Stimulated activated CD4-positive, alpha-beta T cell treated with anti-CD3 and anti-CD28 coated beads, Interleukin-4, amount 100 ng/mL, for 1 hour (primary cell): Measurements from ENCODE around the gene ZNF254.
"Not testable (repeated sequence)": the region's sequence is repeated elsewhere in the genome, so short reads cannot be mapped to it uniquely, and the experiment has no call there.

Source experiments
- DNase-seq: peaks from one replicate; pipeline ENCODE4 v3.0.0-alpha.2; 2020

The ZNF254 gene

GRCh38 chr19:24073807-24074206, 13.2 kb upstream of the ZNF254 start:
- DNase-seq: no peak

DNA sequence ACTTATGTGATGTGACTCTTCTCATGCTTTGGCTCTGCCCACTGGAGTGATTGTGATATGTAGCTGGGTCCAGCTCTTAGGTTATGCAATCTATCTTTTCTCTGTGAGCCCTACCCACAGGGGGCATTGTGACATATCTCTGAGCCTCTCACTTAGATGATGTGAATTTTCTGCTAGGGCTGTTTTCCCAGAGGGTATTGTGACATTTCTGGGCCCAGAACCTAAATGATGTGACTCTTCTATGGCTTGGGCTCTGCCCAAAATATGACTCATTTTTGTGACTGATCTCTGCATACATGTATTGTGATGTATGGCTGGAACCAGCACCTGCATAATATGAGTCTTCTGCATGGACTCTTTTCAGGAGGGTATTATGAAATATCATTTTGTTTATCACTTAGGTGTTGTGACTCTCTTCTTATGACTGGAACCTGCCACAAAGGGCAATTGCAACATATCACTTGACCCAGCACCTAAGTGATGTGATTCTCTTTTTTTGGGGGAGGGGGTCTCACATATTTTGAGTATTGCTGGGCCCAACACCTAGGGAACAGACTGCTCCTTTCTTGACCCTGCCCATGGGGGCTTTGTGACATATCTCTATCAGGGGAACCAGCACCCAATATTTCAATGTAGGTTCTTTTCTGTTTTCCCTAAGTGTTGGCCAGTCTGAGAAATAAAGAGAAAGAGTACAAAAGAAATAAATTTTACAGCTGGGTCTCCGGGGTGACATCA, 12.1 kb upstream of the ZNF254 start:
- DNase-seq: no peak

GRCh38 chr19:24075530-24075929, 11.5 kb upstream of the ZNF254 start:
- not testable (repeated sequence) for DNase-seq

GRCh38 chr19:24078680-24079079, 8.3 kb upstream of the ZNF254 start:
- no peak for DNase-seq

DNA sequence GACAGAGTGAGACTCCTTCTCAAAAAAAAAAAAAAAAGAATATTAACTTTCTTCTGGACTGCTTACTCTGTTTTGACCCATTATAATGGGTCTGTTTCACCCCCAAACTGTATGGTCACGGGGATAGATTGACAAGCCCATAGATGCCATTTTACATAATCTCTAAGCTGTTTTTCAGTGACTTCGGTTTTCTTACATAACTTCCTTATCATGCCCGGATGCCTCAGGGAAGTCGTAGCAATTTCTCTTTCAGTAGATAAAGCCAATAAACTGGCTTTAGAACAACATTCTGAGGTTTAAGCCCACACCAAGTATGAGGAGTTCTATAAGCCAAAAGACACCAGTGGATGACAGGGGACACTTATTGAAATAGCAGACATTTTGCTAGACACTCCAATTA, 5.9 kb upstream of the ZNF254 start:
- no peak for DNase-seq

DNA sequence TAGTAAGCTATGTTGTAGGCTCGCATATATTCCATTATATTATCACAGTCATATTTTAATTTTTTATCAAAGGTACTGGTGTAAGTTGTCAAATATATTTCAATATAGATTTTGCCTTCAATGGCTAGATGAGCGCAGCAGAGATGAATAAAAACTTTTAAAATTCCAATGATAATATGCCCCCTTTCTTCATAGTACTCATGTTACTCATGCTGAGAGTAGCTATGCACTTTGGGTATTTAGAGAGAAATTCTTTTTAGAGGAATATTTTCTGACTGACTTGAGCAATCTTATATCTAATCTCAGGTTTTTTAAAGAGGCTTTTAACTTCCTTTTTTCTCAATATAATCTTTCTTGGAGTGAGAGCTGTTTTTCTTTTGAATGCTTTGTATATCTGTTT, 11.4 kb downstream of the ZNF254 start:
- no peak for DNase-seq

DNA sequence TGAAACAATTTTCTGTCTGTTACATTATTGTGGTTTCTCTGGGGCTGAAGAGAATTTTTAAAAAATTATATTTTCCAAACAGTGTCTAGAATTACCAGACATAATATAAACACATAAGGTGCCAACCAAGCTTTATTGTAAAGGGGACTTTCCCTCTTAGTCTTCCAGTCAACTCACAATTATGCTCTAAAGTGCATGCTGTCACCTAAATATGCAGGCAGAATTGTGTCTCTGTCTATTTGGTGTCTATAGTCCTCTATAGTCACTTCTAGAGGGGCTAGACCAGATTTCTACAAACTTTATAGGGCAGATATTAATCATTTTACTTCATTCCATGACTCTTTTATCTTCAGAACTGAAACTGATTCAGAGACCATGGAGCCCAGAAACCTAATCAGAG, 12.8 kb downstream of the ZNF254 start:
- DNase-seq: no peak

DNA sequence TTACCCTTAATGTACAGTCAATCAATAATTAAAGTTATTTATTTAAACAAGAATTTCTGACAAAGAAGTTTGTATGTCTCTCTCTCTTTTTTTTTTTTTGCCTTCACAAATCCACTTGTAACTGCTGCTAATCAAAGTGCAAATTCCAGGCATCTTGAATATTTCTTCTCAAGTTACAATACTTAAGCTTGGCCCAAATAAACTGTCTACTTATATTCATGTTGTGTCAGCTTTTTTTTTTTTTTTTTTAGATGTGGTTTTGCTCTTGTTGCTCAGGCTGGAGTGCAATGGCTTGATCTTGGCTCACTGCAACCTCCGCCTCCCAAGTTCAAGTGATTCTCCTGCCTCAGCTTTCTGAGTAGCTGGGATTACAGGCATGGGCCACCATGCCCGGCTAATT, 13.6 kb downstream of the ZNF254 start:
- not testable (repeated sequence) for DNase-seq

- DNase-seq: no peak
Measured at GRCh38 chr19:24101459-24102115, 14.6 kb downstream of the ZNF254 start.

DNA sequence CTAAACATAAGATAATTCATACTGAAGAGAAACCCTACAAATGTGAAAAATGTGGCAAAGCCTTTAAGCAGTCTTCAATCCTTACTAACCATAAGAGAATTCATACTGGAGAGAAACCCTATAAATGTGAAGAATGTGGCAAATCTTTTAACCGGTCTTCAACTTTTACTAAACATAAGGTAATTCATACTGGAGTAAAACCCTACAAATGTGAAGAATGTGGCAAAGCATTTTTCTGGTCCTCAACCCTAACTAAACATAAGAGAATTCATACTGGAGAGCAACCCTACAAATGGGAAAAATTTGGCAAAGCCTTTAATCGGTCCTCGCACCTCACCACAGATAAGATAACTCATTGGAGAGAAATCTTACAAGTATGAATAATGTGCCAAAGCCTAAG, 40.6 kb downstream of the ZNF254 start:
- no peak for DNase-seq

DNA sequence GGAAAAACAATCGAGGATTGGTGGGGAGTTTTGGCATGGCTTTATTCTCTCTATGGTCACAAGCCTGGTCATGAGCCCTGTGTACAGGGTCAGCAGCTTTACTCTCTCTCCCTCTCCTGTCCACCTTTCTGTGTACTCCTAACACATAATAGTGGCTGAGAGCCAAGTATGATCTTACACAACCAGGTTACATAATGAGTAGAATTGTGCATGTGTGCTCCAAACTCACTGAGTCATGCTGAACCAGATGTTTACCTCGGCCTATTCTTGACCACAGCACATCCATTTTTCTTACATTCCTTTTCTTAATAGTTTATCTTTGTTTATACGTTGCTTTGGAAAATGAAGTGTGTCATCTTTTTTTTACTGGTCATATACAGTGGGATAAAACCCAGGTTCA, 53.1 kb downstream of the ZNF254 start:
- no peak for DNase-seq

GRCh38 chr19:24140591-24140990, 53.6 kb downstream of the ZNF254 start:
- DNase-seq: no peak

GRCh38 chr19:24141612-24142011, 54.6 kb downstream of the ZNF254 start:
- DNase-seq: no peak

GRCh38 chr19:24142771-24143170, 55.8 kb downstream of the ZNF254 start:
- DNase-seq: no peak

DNA sequence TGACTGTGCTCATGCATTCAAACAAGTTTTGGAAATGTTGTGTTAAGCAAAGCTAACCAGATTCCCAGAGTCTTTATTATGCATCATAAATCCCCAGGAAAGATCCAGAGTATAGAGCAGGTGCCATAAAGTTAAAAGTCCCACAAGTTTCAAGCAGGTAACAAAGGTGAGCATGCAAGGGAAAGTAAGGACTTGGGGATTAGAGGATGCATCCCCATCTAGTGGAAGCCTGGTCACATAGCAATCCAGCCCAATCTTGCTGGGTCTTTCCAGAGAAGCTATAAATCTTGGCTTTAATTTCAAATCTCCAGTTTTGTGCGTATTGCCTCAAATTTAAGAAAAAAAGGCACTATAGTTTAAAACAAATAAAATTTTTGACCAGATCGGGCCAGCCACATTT, 72.7 kb downstream of the ZNF254 start:
- no peak for DNase-seq

- DNase-seq: no peak
Measured at GRCh38 chr19:24166055-24166454, 79.1 kb downstream of the ZNF254 start.

GRCh38 chr19:24173882-24174281, 86.9 kb downstream of the ZNF254 start:
- no peak for DNase-seq

GRCh38 chr19:24177686-24178085, 90.7 kb downstream of the ZNF254 start:
- DNase-seq: no peak

DNA sequence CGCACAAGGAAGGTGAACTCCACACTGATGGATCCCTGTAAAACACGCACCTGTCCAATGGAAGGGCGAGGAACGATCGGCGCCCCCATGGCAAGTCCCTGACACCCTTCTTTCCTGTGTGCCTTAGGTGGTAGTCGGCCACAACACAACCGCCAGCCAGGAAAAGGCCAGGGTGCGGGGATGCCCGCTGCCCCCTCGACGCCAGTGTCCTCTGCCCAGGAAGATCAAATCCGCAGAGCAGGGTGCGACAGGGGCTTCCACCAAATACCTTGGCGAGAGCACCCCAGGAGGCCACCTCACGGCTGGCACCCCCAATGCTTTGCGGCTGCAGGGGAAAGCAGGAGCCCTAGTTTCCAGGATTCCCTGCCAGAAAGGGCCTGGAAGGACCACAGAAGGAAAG, 91.2 kb downstream of the ZNF254 start:
- no peak for DNase-seq
